ENCODE measurements around the gene FCHO1. TPM values are rescaled to one million over a fixed set of nuclear protein-coding genes. Genes with fewer than 3 reads are reported as not detected.

Gene FCHO1
- polyA plus RNA-seq, 2 of the 4 experiments (the other 2 are of a cell fraction), result 1.7 to 13.6 TPM

DNA sequence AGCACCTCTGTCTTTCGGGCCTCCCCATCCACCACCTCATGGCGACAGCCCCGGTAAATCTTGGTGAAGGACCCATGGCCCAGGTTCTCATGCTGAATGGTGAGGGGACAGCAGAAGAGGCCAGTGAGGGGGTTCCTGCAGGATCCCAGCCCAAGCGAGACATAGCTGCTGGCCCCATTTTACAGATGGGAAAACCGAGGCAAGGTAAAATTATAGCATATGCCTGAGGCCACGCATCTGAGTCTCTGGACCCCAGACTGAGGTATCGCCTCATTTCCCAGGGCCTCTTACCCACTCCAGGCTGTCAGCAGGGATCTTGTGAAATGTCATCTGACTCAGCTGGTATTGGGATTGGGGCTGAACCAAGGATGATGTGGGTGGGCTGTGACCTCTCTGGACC lies 86.7 kb downstream of the FCHO1 start:
- H3K27ac ChIP-seq, result no peak overlapping the region
- no peaks in the 10 kb centered on the region for H3K9me3 ChIP-seq
- no peak overlapping the region for H3K4me2 ChIP-seq
- no peak overlapping the region for H3K4me3 ChIP-seq
- FAIRE-seq (no peak), DNase-seq (ENCODE audit: low read depth in 1 of 2, low spot score in 1 of 2) (no peak), ATAC-seq (no peak)
- H3K4me1 ChIP-seq, result peaks cover 5% of the 10 kb centered on the region
- TF ChIP-seq RARB (CRISPR knock-in tag; IDR thresholded peaks at IDR 0.05) (no peak), BHLHE40 (IDR thresholded peaks at IDR 0.05; ENCODE audit: low read depth, low read length) (no peak), KDM5A (IDR thresholded peaks at IDR 0.05) (no peak), RNF2 (IDR thresholded peaks at IDR 0.05; ENCODE audit: borderline replicate concordance, low read depth) (no peak), FOSL2 (IDR thresholded peaks at IDR 0.05) (no peak), FOSL2 (CRISPR knock-in tag; IDR thresholded peaks at IDR 0.05) (no peak), NFE2L2 (conservative IDR thresholded peaks at IDR 0.05; ENCODE audit: low read length) (no peak), EHF (CRISPR knock-in tag; IDR thresholded peaks at IDR 0.05) (no peak), RCOR1 (IDR thresholded peaks at IDR 0.05; ENCODE audit: low read depth, low read length) (no peak), CBX2 (IDR thresholded peaks at IDR 0.05; ENCODE audit: borderline replicate concordance, low read depth) (no peak), EP300 (IDR thresholded peaks at IDR 0.05) (no peak), JUNB (IDR thresholded peaks at IDR 0.05) (no peak), NPAS2 (CRISPR knock-in tag; IDR thresholded peaks at IDR 0.05; ENCODE audit: borderline replicate concordance) (no peak), RFX5 (IDR thresholded peaks at IDR 0.05) (no peak), POLR2A (IDR thresholded peaks at IDR 0.05; ENCODE audit: low read length) (no peak), CHD2 (IDR thresholded peaks at IDR 0.05; ENCODE audit: low read length, partially characterized antibody) (no peak), EHMT2 (IDR thresholded peaks at IDR 0.05; ENCODE audit: low read depth) (no peak)
- TF ChIP-seq, protein P1, sequence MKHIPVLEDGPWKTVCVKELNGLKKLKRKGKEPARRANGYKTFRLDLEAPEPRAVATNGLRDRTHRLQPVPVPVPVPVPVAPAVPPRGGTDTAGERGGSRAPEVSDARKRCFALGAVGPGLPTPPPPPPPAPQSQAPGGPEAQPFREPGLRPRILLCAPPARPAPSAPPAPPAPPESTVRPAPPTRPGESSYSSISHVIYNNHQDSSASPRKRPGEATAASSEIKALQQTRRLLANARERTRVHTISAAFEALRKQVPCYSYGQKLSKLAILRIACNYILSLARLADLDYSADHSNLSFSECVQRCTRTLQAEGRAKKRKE (CRISPR knock-in tag; IDR thresholded peaks at IDR 0.05; ENCODE audit: low read depth), result no peak
- 93% methylated on average over 4 of the region's 7 CpGs for WGBS (ENCODE audit: missing lambda C conversion rate)
- CTCF ChIA-PET, result interaction anchor here (0.6 to 5.4 kb wide), 2 partner anchors 18 to 39 kb away, joined by 4 to 19 read pairs; no protein-coding TSS in a partner anchor
- POLR2A ChIA-PET, result interaction anchor here (0.7 kb wide), 1 partner anchor 233 kb away, joined by 6 read pairs; no protein-coding TSS in a partner anchor

Other genes with a start within 250 kb of the FCHO1 start
- 24.9 and 28.8 TPM in 2 replicates for gene PGLS, start 239.8 kb upstream of the FCHO1 start, polyA plus RNA-seq (2011; rRNA removed)
- 37.2 to 49.4 TPM (median 45.7 TPM) in 3 replicates for gene PGLS, start 239.8 kb upstream of the FCHO1 start, polyA plus RNA-seq (2017; fragmentation: RNase III; extraction: RNeasy Plus Mini Kit Qiagen cat#74134 plus additional on column Dnase treatment)
- 64.4 and 76.6 TPM in 2 replicates for gene COLGALT1, start 195.8 kb upstream of the FCHO1 start, polyA plus RNA-seq (2011; rRNA removed)
- gene COLGALT1, start 195.8 kb upstream of the FCHO1 start, polyA plus RNA-seq (2017; fragmentation: RNase III; extraction: RNeasy Plus Mini Kit Qiagen cat#74134 plus additional on column Dnase treatment), result 54.5 to 57.2 TPM (median 57.1 TPM) in 3 replicates
- 4.2 and 5.5 TPM in 2 replicates for gene UNC13A, start 63.1 kb upstream of the FCHO1 start, polyA plus RNA-seq (2011; rRNA removed)
- gene UNC13A, start 63.1 kb upstream of the FCHO1 start, polyA plus RNA-seq (2017; fragmentation: RNase III; extraction: RNeasy Plus Mini Kit Qiagen cat#74134 plus additional on column Dnase treatment), result 2.6 to 3.1 TPM (median 2.8 TPM) in 3 replicates
- 8.3 and 10.6 TPM in 2 replicates for gene MAP1S, start 32.0 kb upstream of the FCHO1 start, polyA plus RNA-seq (2011; rRNA removed)
- 23.2 to 26.9 TPM (median 26.4 TPM) in 3 replicates for gene MAP1S, start 32.0 kb upstream of the FCHO1 start, polyA plus RNA-seq (2017; fragmentation: RNase III; extraction: RNeasy Plus Mini Kit Qiagen cat#74134 plus additional on column Dnase treatment)
- gene B3GNT3, start 43.7 kb downstream of the FCHO1 start, polyA plus RNA-seq (2011; rRNA removed), result 2.7 and 4.8 TPM in 2 replicates
- 1.6 to 2.4 TPM (median 1.8 TPM) in 3 replicates for gene B3GNT3, start 43.7 kb downstream of the FCHO1 start, polyA plus RNA-seq (2017; fragmentation: RNase III; extraction: RNeasy Plus Mini Kit Qiagen cat#74134 plus additional on column Dnase treatment)
- gene INSL3, start 70.0 kb downstream of the FCHO1 start, polyA plus RNA-seq (2011; rRNA removed), result 0.27 and 1.2 TPM in 2 replicates
- gene INSL3, start 70.0 kb downstream of the FCHO1 start, polyA plus RNA-seq (2017; fragmentation: RNase III; extraction: RNeasy Plus Mini Kit Qiagen cat#74134 plus additional on column Dnase treatment), result 0.25 to 0.32 TPM (median 0.28 TPM) in 3 replicates
- gene JAK3, start 96.5 kb downstream of the FCHO1 start, polyA plus RNA-seq (2011; rRNA removed), result 0.89 and 1.2 TPM in 2 replicates
- 0.24 to 0.40 TPM (median 0.31 TPM) in 3 replicates for gene JAK3, start 96.5 kb downstream of the FCHO1 start, polyA plus RNA-seq (2017; fragmentation: RNase III; extraction: RNeasy Plus Mini Kit Qiagen cat#74134 plus additional on column Dnase treatment)
- gene RPL18A, start 108.4 kb downstream of the FCHO1 start, polyA plus RNA-seq (2011; rRNA removed), result 624 and 696 TPM in 2 replicates
- gene RPL18A, start 108.4 kb downstream of the FCHO1 start, polyA plus RNA-seq (2017; fragmentation: RNase III; extraction: RNeasy Plus Mini Kit Qiagen cat#74134 plus additional on column Dnase treatment), result 1,807 to 1,898 TPM (median 1,812 TPM) in 3 replicates
- gene SLC5A5, start 120.5 kb downstream of the FCHO1 start, polyA plus RNA-seq (2011; rRNA removed), result 0.25 TPM in 2 replicates
- gene SLC5A5, start 120.5 kb downstream of the FCHO1 start, polyA plus RNA-seq (2017; fragmentation: RNase III; extraction: RNeasy Plus Mini Kit Qiagen cat#74134 plus additional on column Dnase treatment), result 0.06 to 0.20 TPM (median 0.13 TPM) in 3 replicates
- gene CCDC124, start 181.5 kb downstream of the FCHO1 start, polyA plus RNA-seq (2011; rRNA removed), result 20.8 and 35.4 TPM in 2 replicates
- 113 to 123 TPM (median 116 TPM) in 3 replicates for gene CCDC124, start 181.5 kb downstream of the FCHO1 start, polyA plus RNA-seq (2017; fragmentation: RNase III; extraction: RNeasy Plus Mini Kit Qiagen cat#74134 plus additional on column Dnase treatment)
- 0.20 and 0.43 TPM in 2 replicates for gene KCNN1, start 215.6 kb downstream of the FCHO1 start, polyA plus RNA-seq (2011; rRNA removed)
- gene KCNN1, start 215.6 kb downstream of the FCHO1 start, polyA plus RNA-seq (2017; fragmentation: RNase III; extraction: RNeasy Plus Mini Kit Qiagen cat#74134 plus additional on column Dnase treatment), result 0.56 to 0.85 TPM (median 0.69 TPM) in 3 replicates

Measured in A549 (cell line).